HG03442 (cell line): Measurements from ENCODE around the gene WRAP73.
"Not testable (repeated sequence)": the region's sequence is repeated elsewhere in the genome, so short reads cannot be mapped to it uniquely, and the experiment has no call there.

Experiments
- ATAC-seq: cut with Tn5 transposase; IDR thresholded peaks from one replicate; pipeline ENCODE4 v1.9.1; 2021; ENCODE audit warnings: mild to moderate bottlenecking, moderate library complexity; ENCODE audit not compliant: unreplicated experiment

WRAP73 gene

GRCh38 chr1:3599286-3599811 lies 50.6 kb downstream of the WRAP73 start:
- ATAC-seq = no peak

GRCh38 chr1:3598522-3599285 lies 51.2 kb downstream of the WRAP73 start:
- ATAC-seq = no peak

GRCh38 chr1:3598051-3598491 lies 51.8 kb downstream of the WRAP73 start:
- no peak for ATAC-seq

- ATAC-seq = no peak
Measured at GRCh38 chr1:3597599-3597964, 52.3 kb downstream of the WRAP73 start.

- no peak for ATAC-seq
Measured at GRCh38 chr1:3596663-3597598, 53.0 kb downstream of the WRAP73 start.

GRCh38 chr1:3595949-3596348 lies 54.0 kb downstream of the WRAP73 start:
- no peak for ATAC-seq

- no peak for ATAC-seq
Measured at GRCh38 chr1:3594706-3595377, 55.1 kb downstream of the WRAP73 start.

- no peak for ATAC-seq
Measured at GRCh38 chr1:3593745-3594144, 56.2 kb downstream of the WRAP73 start.

GRCh38 chr1:3593334-3593733 lies 56.6 kb downstream of the WRAP73 start:
- no peak for ATAC-seq

- no peak for ATAC-seq
Measured at GRCh38 chr1:3590951-3591865, 58.7 kb downstream of the WRAP73 start.

GRCh38 chr1:3590139-3590763 lies 59.7 kb downstream of the WRAP73 start:
- no peak for ATAC-seq

GRCh38 chr1:3588395-3588794 lies 61.5 kb downstream of the WRAP73 start:
- no peak for ATAC-seq

GRCh38 chr1:3586986-3587759 lies 62.7 kb downstream of the WRAP73 start:
- ATAC-seq = no peak

- ATAC-seq = no peak
Measured at GRCh38 chr1:3585940-3586568, 63.8 kb downstream of the WRAP73 start.

- not testable (repeated sequence) for ATAC-seq
Measured at GRCh38 chr1:3585353-3585868, 64.5 kb downstream of the WRAP73 start.

- ATAC-seq = no peak
Measured at GRCh38 chr1:3584915-3585314, 65.0 kb downstream of the WRAP73 start.

- ATAC-seq = not testable (repeated sequence)
Measured at GRCh38 chr1:3583751-3584150, 66.2 kb downstream of the WRAP73 start.
